ENCODE results near the gene PKD1.

- TF ChIP-seq CTCF (IDR thresholded peaks at IDR 0.05) = 0 out of 2 replicates have a peak, but pooled peaks have one; percentile 6
- TF ChIP-seq ZFX (IDR thresholded peaks at IDR 0.05; ENCODE audit: borderline replicate concordance) = no peak
Measured at GRCh38 chr16:2084895-2085625, 50.6 kb downstream of the PKD1 start.
